ENCODE measurements around the gene UBAP1L. TPM values are rescaled to one million over a fixed set of nuclear protein-coding genes. Genes with fewer than 3 reads are reported as not detected.

The UBAP1L gene
- total and polyA plus RNA-seq, 2 experiments from 2014 or later, result 0.43 to 0.89 TPM

DNA sequence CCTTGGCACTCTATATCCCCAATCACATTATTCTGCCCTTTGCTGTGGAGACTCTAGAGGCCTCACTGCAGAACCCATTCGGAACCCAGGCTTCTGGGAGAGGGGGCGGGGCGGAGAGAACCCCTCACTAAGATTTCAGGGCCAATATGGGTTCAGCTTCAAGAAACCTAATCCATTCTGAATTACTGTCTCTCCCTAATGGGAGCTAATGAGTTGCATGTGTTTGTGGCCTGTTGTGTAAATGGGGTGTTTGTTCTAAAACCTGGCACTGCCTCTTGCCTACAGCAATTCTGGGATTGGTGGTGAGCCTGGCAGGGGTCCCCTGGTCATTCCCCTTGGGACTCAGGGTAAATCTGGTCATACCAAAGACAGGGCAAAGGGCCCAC is 46.6 kb downstream of the UBAP1L start:
- Histone ChIP-seq H3K9me3 (ENCODE audit: low read depth) (no peaks in the 10 kb centered on the region), H3K9ac (no peak overlapping the region), H3K4me3 (no peak overlapping the region), H3K27ac (peak overlapping the region; percentile 19; the same call in 1 of the 2 replicates), H3K4me2 (ENCODE audit: unreplicated experiment) (no peak overlapping the region), H3K36me3 (ENCODE audit: low read depth) (no peaks in the 10 kb centered on the region), H3K9me2 (ENCODE audit: insufficient read depth) (no peaks in the 10 kb centered on the region), H3K4me1 (ENCODE audit: insufficient read depth) (peaks cover 35% of the 10 kb centered on the region), H3K79me2 (ENCODE audit: insufficient read depth) (no peaks in the 10 kb centered on the region), H3F3A (ENCODE audit: insufficient read depth) (peaks cover 22% of the 10 kb centered on the region), H2AFZ (no peak overlapping the region), H3K27me3 (replicated peaks; ENCODE audit: insufficient read depth) (peaks cover 19% of the 10 kb centered on the region), H4K20me1 (ENCODE audit: insufficient read depth) (no peaks in the 10 kb centered on the region)
- WGBS, 2 experiments (ENCODE audit: low coverage in 1 of 2, low lambda C conversion rate in 2 of 2, missing lambda C conversion rate in 2 of 2), result 10 to 12% methylated on average over 3 of the region's 3 CpGs
- TF ChIP-seq EZH2phosphoT487 (IDR thresholded peaks at IDR 0.05; ENCODE audit: insufficient read depth, low read depth), result no peak
- no peak for TF ChIP-seq EZH2 (IDR thresholded peaks at IDR 0.05; ENCODE audit: insufficient read depth, poor library complexity, severe bottlenecking)
- in situ Hi-C loops (cut with MboI), result no loop called here
- no peak for DNase-seq

DNA sequence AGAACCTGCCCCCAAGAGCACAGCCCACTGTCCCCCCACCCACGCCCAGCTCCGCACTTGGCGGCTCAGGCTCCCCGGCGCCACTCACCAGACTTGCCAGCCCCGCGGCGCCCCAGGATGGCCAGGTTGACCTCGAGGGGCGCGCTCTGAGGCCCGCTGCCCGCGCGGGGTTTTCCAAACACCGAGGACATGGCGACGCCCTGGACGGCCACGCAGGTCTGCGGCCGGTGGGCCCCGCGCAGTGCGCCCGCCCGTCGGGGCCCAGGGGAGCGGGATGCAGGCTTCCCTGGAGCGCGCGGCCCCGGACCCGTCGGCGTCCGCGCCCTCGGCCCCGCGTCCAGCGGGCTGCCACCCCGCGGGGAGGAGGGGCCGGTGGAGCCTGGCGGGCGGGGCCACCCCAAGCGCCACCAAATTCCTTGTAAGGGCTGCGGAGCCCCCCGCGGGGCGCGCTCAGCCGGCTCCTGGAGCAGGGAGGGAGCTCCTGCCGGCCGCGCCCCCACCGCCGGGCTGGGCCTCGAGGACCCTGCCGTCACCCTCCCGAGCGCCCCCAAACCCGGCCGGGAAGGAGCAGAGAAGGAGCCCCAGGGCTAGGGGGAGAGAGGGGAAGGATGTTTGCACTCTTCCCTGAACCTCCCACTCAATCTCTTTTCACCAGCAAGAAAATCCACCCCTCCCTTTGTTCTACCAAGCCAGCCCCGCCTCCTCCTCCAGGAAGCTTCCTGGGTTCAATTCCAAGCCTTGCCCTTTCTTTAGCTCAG is 47.2 kb downstream of the UBAP1L start, which contains the start of gene RASL12:
Gene RASL12 (minus strand): TSS at position 347 of the 758 bp plus-strand sequence. CDS start 156 bp downstream, at position 191.
- H3K9me2 ChIP-seq (ENCODE audit: insufficient read depth), result no peaks in the 10 kb centered on the region
- in situ Hi-C loops (cut with MboI), result no loop called here
- H3K4me2 ChIP-seq (ENCODE audit: unreplicated experiment), result peak within 1 kb of the TSS; percentile 27
- no peaks in the 10 kb centered on the region for H4K20me1 ChIP-seq (ENCODE audit: insufficient read depth)
- peak within 1 kb of the TSS; percentile 38 for H3K4me3 ChIP-seq
- H3K4me1 ChIP-seq (ENCODE audit: insufficient read depth), result peaks cover 35% of the 10 kb centered on the region
- H3K27ac ChIP-seq, result peak within 1 kb of the TSS; percentile 19; the same call in 1 of the 2 replicates
- 0 out of 2 replicates have a peak within 1 kb of the TSS, but pooled peaks have one; percentile 55 for H2AFZ ChIP-seq
- DNase-seq, result no peak
- H3K36me3 ChIP-seq (ENCODE audit: low read depth), result no peaks in the 10 kb centered on the region
- peaks cover 19% of the 10 kb centered on the region for H3K27me3 ChIP-seq (replicated peaks; ENCODE audit: insufficient read depth)
- 2 to 3% methylated on average over 39 to 64 of the region's 66 CpGs for WGBS, 2 experiments (ENCODE audit: low coverage in 1 of 2, low lambda C conversion rate in 2 of 2, missing lambda C conversion rate in 2 of 2)
- H3K9me3 ChIP-seq (ENCODE audit: low read depth), result no peaks in the 10 kb centered on the region
- no peak within 1 kb of the TSS for H3K9ac ChIP-seq
- no peaks in the 10 kb centered on the region for H3K79me2 ChIP-seq (ENCODE audit: insufficient read depth)
- TF ChIP-seq EZH2 (IDR thresholded peaks at IDR 0.05; ENCODE audit: insufficient read depth, poor library complexity, severe bottlenecking) (peak; percentile 38), EZH2phosphoT487 (IDR thresholded peaks at IDR 0.05; ENCODE audit: insufficient read depth, low read depth) (no peak)
- peaks cover 22% of the 10 kb centered on the region for H3F3A ChIP-seq (ENCODE audit: insufficient read depth)

DNA sequence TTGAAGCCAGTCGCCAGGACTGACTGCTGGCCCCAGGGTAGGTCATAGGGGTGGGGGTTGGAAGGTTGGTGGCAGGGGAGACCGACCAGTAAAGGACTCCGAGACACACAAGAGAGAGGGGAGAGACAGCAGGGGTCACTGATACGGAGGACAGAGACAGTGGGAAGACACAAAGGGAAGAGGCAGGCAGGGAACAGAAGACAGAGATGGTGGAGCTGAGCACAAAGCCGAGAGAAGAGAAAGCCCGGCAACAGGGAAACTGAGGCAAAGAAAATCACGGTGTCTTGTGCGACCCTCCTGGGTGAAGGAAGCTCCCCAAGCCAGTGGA is 47.7 kb downstream of the UBAP1L start:
- TF ChIP-seq EZH2 (IDR thresholded peaks at IDR 0.05; ENCODE audit: insufficient read depth, poor library complexity, severe bottlenecking), result no peak
- no peak for TF ChIP-seq EZH2phosphoT487 (IDR thresholded peaks at IDR 0.05; ENCODE audit: insufficient read depth, low read depth)
- H3K27ac ChIP-seq, result no peak overlapping the region
- H3K4me3 ChIP-seq, result peak overlapping the region; percentile 38; the same call in 1 of the 2 replicates
- in situ Hi-C loops (cut with MboI), result no loop called here
- H2AFZ ChIP-seq, result 0 out of 2 replicates have a peak overlapping the region, but pooled peaks have one; percentile 55
- peak overlapping the region; percentile 27 for H3K4me2 ChIP-seq (ENCODE audit: unreplicated experiment)
- 7 to 12% methylated on average over 5 to 8 of the region's 8 CpGs for WGBS, 2 experiments (ENCODE audit: low coverage in 1 of 2, low lambda C conversion rate in 2 of 2, missing lambda C conversion rate in 2 of 2)
- H3K4me1 ChIP-seq (ENCODE audit: insufficient read depth), result peaks cover 34% of the 10 kb centered on the region
- no peaks in the 10 kb centered on the region for H3K9me2 ChIP-seq (ENCODE audit: insufficient read depth)
- DNase-seq, result no peak
- no peaks in the 10 kb centered on the region for H3K36me3 ChIP-seq (ENCODE audit: low read depth)
- H3K27me3 ChIP-seq (replicated peaks; ENCODE audit: insufficient read depth), result peaks cover 19% of the 10 kb centered on the region
- H3K9me3 ChIP-seq (ENCODE audit: low read depth), result no peaks in the 10 kb centered on the region
- H3K9ac ChIP-seq, result no peak overlapping the region
- peaks cover 22% of the 10 kb centered on the region for H3F3A ChIP-seq (ENCODE audit: insufficient read depth)
- no peaks in the 10 kb centered on the region for H4K20me1 ChIP-seq (ENCODE audit: insufficient read depth)
- no peaks in the 10 kb centered on the region for H3K79me2 ChIP-seq (ENCODE audit: insufficient read depth)

GRCh38 chr15:65066635-65067316 is 48.2 kb downstream of the UBAP1L start:
- no peak for TF ChIP-seq EZH2phosphoT487 (IDR thresholded peaks at IDR 0.05; ENCODE audit: insufficient read depth, low read depth)
- TF ChIP-seq EZH2 (IDR thresholded peaks at IDR 0.05; ENCODE audit: insufficient read depth, poor library complexity, severe bottlenecking), result peak; percentile 20
- Histone ChIP-seq H3K79me2 (ENCODE audit: insufficient read depth) (no peaks in the 10 kb centered on the region), H3K36me3 (ENCODE audit: low read depth) (no peaks in the 10 kb centered on the region), H3K27me3 (replicated peaks; ENCODE audit: insufficient read depth) (peaks cover 19% of the 10 kb centered on the region), H3K9me3 (ENCODE audit: low read depth) (no peaks in the 10 kb centered on the region), H3F3A (ENCODE audit: insufficient read depth) (peaks cover 22% of the 10 kb centered on the region), H4K20me1 (ENCODE audit: insufficient read depth) (no peaks in the 10 kb centered on the region), H3K9me2 (ENCODE audit: insufficient read depth) (no peaks in the 10 kb centered on the region), H3K4me1 (ENCODE audit: insufficient read depth) (peaks cover 28% of the 10 kb centered on the region), H2AFZ (no peak overlapping the region), H3K27ac (no peak overlapping the region), H3K9ac (no peak overlapping the region), H3K4me2 (ENCODE audit: unreplicated experiment) (no peak overlapping the region), H3K4me3 (no peak overlapping the region)
- 17 to 19% methylated on average over 8 to 9 of the region's 9 CpGs for WGBS, 2 experiments (ENCODE audit: low coverage in 1 of 2, low lambda C conversion rate in 2 of 2, missing lambda C conversion rate in 2 of 2)
- in situ Hi-C loops (cut with MboI), result no loop called here
- no peak for DNase-seq
